Right hindlimb (tissue), 1 donor: ENCODE measurements around the gene MAN2B1.

ENCODE experiments used
- DNase-seq: peaks from one replicate; pipeline ENCODE4 v3.0.0-alpha.2; 2018

MAN2B1 gene

GRCh38 chr19:12610540-12611360 lies 55.8 kb downstream of the MAN2B1 start, which contains the start of the genes ZNF490 and ZNF791:
Gene ZNF490, minus strand, starts transcription at chr19:12610813. Its CDS starts 133 bp downstream, at chr19:12610680.
Gene ZNF791, plus strand, starts transcription at chr19:12610920. Its CDS starts 160 bp downstream, at chr19:12611080.
- peak; percentile 99 for DNase-seq

DNA sequence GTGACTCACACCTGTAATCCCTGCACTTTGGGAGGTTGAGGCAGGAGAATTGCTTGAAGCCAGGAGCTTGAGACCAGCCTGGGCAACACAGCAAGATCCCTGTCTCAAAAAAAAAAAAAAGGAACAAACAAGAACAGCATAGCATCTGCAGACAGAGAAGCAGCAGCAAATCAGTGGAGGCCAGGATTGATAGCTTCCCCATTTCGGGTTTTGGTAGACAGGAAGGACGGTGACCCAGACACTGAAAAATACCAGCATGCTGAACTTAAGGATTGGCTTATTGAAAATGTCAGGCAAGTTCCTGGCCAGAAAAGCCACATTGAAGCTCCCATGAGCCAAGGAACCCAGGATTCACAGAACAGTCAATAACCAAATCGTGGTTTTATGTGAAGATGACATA lies 58.9 kb downstream of the MAN2B1 start:
- DNase-seq: no peak

DNA sequence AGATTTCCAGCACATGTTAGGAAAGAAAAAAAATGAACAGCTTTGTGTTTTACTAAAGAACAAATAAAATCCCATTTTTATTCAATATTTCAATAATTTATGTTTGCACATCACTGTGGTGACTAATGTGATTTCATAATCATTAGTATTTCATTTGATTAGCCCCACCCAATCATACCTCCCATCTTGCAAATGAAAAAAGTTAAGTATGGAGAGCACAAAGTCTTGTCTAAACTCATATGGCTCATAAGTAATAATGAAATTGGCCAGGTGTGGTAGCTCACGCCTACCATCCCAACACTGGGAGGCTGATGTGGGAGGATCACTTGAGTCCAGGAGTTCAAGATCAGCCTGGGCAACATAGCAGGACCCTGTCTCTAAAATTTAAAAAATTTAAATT lies 59.7 kb downstream of the MAN2B1 start:
- no peak for DNase-seq

- DNase-seq: no peak
These were observed 62.8 kb downstream of the MAN2B1 start for GRCh38 chr19:12603714-12604113.

DNA sequence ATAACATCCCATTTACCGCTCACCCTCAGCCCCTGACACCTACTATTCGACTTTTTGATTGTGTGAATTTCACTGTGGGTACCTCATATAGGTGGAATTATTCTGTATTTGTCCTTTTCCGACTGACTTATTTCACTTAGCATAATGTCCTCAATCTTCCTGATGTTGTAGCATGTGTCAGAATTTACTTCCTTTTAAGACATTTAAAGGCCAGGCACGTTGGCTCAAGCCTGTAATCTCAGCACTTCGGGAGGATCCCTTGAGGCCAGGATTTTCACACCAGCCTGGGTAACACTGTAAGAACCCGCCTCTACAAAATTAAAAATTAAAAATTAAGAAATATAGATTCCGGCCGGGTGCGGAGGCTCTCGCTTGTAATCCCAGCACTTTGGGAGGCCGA lies 68.9 kb downstream of the MAN2B1 start:
- no peak for DNase-seq

GRCh38 chr19:12596927-12597548 lies 69.5 kb downstream of the MAN2B1 start:
- DNase-seq: no peak
